Chondrocyte (in vitro differentiated cells): ENCODE measurements around the gene TRDN. TPM values are rescaled to one million over a fixed set of nuclear protein-coding genes. Genes with fewer than 3 reads are reported as not detected.

Experiments
- DNase-seq: peaks from one replicate; pipeline ENCODE4 v3.0.0; 2021; ENCODE audit warnings: mixed read lengths, low spot score
- H3K27ac Mint-ChIP-seq: one replicate; pipeline ENCODE4 v1.8.0; 2021; ENCODE audit warnings: mild to moderate bottlenecking, moderate library complexity, mixed read lengths; ENCODE audit not compliant: unreplicated experiment
- H3K27me3 Mint-ChIP-seq: 2 replicates; pipeline ENCODE4 v1.8.0; 2021; ENCODE audit warnings: low read depth, mixed read lengths
- H3K36me3 Mint-ChIP-seq: 2 replicates; pipeline ENCODE4 v1.8.0; 2021; ENCODE audit warnings: low read depth, mixed read lengths
- H3K4me1 Mint-ChIP-seq: 2 replicates; pipeline ENCODE4 v1.8.0; 2021; ENCODE audit warnings: low read depth, mild to moderate bottlenecking, mixed read lengths
- H3K4me3 Mint-ChIP-seq: one replicate; pipeline ENCODE4 v1.8.0; 2021; ENCODE audit warnings: mild to moderate bottlenecking, moderate library complexity, mixed read lengths; ENCODE audit not compliant: unreplicated experiment
- H3K9me3 Mint-ChIP-seq: 2 replicates; pipeline ENCODE4 v1.8.0; 2021; ENCODE audit warnings: low read depth, mixed read lengths
- total RNA-seq: library from RNA; stranded (reverse); gene quantifications from 3 replicates; pipeline ENCODE4 v1.2.1, GENCODE V29; 2021
- TF ChIP-seq, protein P1 (sequence below): fragments of 200-600 bp; sonication (generic); IDR thresholded peaks from 2 replicates; pipeline ENCODE4 v1.5.0; 2021; ENCODE audit warnings: antibody characterized with exemption, mild to moderate bottlenecking, moderate library complexity

The TRDN gene
- total RNA-seq, 1 donor from 2014 or later, result not detected

DNA sequence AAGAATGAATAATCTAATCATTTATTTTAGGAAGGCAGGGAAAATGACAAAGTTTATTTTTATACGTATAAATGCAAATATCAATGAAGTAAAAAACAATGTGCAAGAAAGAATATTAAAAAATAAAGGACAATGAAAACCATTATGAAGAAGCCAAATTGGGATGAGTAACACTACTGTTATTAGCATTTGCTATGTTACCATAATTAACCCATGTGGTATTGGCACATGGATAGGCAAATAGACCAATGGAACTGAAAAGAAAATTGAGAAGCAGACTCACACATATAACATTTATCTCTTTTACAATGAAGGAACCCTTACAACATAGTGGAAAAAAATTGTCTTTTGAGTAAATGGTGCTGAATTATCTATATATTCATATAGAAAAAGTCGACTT lies 426.1 kb downstream of the TRDN start:
- no peak for DNase-seq
- no peaks in the 10 kb centered on the region for H3K4me1 Mint-ChIP-seq

DNA sequence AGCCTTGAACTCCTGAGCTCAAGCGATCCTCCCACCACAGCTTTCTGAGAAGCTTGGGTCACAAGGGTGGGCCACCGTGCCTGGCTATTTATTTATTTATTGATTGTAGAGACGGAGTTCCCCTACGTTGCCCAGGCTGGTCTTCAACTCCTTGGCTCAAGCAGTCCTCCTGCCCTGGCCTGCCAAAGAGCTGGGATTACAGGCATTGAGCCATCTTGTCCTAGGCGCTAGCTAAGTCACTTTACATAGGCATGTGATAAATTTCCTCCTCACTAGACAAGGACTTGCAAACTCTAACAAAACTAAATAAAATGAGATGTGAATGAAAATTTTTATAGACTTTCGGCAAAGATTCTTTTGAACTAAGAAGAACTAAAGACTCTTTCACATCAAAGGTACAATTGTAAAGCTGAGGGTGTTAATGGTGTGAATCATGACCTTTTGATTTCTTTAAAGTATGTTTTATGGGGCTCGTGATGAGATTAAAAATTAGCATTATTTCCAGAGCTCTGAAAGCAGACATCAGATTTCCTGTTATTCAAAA lies 428.7 kb downstream of the TRDN start:
- H3K4me3 Mint-ChIP-seq, result no peak overlapping the region
- H3K9me3 Mint-ChIP-seq, result peaks cover 4% of the 10 kb centered on the region
- H3K27ac Mint-ChIP-seq, result no peak overlapping the region
- no peak for DNase-seq
- peaks cover 3% of the 10 kb centered on the region for H3K27me3 Mint-ChIP-seq
- no peaks in the 10 kb centered on the region for H3K36me3 Mint-ChIP-seq
- TF ChIP-seq, protein P1, sequence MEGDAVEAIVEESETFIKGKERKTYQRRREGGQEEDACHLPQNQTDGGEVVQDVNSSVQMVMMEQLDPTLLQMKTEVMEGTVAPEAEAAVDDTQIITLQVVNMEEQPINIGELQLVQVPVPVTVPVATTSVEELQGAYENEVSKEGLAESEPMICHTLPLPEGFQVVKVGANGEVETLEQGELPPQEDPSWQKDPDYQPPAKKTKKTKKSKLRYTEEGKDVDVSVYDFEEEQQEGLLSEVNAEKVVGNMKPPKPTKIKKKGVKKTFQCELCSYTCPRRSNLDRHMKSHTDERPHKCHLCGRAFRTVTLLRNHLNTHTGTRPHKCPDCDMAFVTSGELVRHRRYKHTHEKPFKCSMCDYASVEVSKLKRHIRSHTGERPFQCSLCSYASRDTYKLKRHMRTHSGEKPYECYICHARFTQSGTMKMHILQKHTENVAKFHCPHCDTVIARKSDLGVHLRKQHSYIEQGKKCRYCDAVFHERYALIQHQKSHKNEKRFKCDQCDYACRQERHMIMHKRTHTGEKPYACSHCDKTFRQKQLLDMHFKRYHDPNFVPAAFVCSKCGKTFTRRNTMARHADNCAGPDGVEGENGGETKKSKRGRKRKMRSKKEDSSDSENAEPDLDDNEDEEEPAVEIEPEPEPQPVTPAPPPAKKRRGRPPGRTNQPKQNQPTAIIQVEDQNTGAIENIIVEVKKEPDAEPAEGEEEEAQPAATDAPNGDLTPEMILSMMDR, result no peak
- H3K4me1 Mint-ChIP-seq, result no peaks in the 10 kb centered on the region

More for the DNA sequence above, 426.1 kb downstream of the TRDN start:
- Mint-ChIP-seq H3K4me3 (no peak overlapping the region), H3K9me3 (no peaks in the 10 kb centered on the region), H3K36me3 (no peaks in the 10 kb centered on the region), H3K27ac (no peak overlapping the region), H3K27me3 (peaks cover 2% of the 10 kb centered on the region)
- TF ChIP-seq, protein P1, result no peak

DNA sequence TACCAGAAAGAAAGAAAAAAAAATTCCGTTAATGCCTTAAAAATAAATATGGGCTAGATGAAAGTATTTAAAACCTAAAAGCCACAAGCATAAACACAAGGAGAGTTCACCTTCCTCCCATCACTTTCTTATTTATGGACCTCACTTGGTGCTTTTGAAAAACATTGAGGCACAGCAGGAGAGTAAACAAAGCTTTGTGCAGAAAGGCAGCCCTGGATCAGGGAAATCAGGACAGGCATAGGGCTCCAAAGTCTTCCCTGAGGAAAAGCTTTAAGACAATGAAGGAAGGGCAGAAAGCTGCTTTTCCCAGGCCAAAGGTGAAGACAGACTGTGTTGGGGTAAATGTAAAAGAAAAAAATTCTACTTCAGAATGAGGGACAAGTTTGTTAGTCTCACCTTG lies 432.8 kb downstream of the TRDN start:
- no peaks in the 10 kb centered on the region for H3K4me1 Mint-ChIP-seq
- H3K27ac Mint-ChIP-seq, result no peak overlapping the region
- no peak overlapping the region for H3K4me3 Mint-ChIP-seq
- peaks cover 11% of the 10 kb centered on the region for H3K9me3 Mint-ChIP-seq
- no peak for DNase-seq
- TF ChIP-seq, protein P1, result no peak
- no peaks in the 10 kb centered on the region for H3K36me3 Mint-ChIP-seq
- peaks cover 3% of the 10 kb centered on the region for H3K27me3 Mint-ChIP-seq

DNA sequence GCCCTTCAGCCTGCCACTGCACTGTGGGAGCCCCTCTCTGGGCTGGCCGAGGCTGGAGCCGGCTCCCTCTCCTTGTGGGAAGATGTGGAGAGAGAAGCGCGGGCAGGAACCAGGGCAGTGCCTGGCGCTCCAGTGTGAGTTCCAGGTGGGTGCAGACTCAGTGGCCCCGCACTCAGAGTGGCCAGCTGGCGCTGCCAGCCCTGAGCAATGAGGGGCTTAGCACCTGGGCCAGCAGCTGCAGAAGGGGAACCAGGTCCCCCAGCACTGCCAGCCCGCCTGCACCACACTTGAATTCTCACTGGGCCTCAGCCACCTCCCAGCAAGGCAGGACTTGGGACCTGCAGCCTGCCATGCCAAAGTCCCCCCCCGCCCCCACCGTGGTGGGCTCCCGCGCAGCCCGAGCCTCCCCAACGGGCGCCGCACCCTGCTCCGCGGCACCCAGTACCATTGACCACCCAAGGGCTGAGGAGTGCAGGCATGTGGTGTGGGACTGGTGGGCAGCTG lies 434.8 kb downstream of the TRDN start:
- Mint-ChIP-seq H3K36me3 (no peaks in the 10 kb centered on the region), H3K4me1 (no peaks in the 10 kb centered on the region), H3K27me3 (peaks cover 5% of the 10 kb centered on the region), H3K27ac (no peak overlapping the region), H3K9me3 (peaks cover 11% of the 10 kb centered on the region), H3K4me3 (no peak overlapping the region)
- peak; percentile 60 for DNase-seq
- TF ChIP-seq, protein P1, result no peak

DNA sequence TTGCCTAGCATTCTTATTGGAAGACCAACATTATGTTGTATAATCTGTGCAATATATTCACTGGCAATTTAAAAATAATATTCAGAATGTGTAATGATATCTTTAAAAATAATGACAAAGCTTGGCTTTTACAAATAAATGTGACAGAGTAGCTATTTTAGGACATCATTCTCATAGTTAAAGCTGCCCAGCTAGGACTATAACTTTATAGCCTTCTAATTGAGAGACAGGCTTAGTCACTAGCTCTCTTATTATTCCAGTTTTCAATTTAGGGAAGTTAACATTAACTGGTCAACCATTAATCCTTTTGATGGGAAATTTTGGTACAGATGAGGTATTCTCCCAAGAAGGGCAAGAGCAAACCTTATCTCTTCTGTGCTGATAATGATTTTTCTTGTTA lies 443.5 kb downstream of the TRDN start:
- no peak for DNase-seq
- TF ChIP-seq, protein P1, result no peak
- Mint-ChIP-seq H3K4me1 (no peaks in the 10 kb centered on the region), H3K27ac (no peak overlapping the region), H3K9me3 (no peaks in the 10 kb centered on the region), H3K36me3 (no peaks in the 10 kb centered on the region), H3K27me3 (peaks cover 5% of the 10 kb centered on the region), H3K4me3 (no peak overlapping the region)
